ENCODE measurements around the gene REXO5.

The REXO5 gene

GRCh38 chr16:20766294-20766693, 40.0 kb upstream of the REXO5 start:
- H3K4me3 ChIP-seq (ENCODE audit: low read length): no peak overlapping the region
- peaks cover 10% of the 10 kb centered on the region for H3K9me3 ChIP-seq (ENCODE audit: control insufficient read depth, insufficient read depth, low read length)
- H3K27me3 ChIP-seq (ENCODE audit: control insufficient read depth, low read length): 0 out of 2 replicates have a peak, but pooled peaks cover 3% of the 10 kb centered on the region
- no peaks in the 10 kb centered on the region for H3K36me3 ChIP-seq (ENCODE audit: control insufficient read depth, low read length)
- no peak overlapping the region for H3K4me2 ChIP-seq (ENCODE audit: low read length)
- H3K79me2 ChIP-seq (ENCODE audit: control insufficient read depth, low read length): no peaks in the 10 kb centered on the region
- TF ChIP-seq CTCF (IDR thresholded peaks at IDR 0.05; ENCODE audit: low read depth, low read length, poor library complexity, severe bottlenecking) (no peak), EZH2phosphoT487 (IDR thresholded peaks at IDR 0.05; ENCODE audit: borderline replicate concordance, low read length) (no peak)
- H3F3A ChIP-seq (ENCODE audit: control insufficient read depth, insufficient read depth): no peaks in the 10 kb centered on the region
- H3K27ac ChIP-seq (ENCODE audit: low read depth, low read length): no peak overlapping the region
- no peaks in the 10 kb centered on the region for H3K9me2 ChIP-seq (replicated peaks; ENCODE audit: control insufficient read depth, low read length)
- H3K4me1 ChIP-seq (ENCODE audit: control insufficient read depth, low read length): peaks cover 13% of the 10 kb centered on the region
- no peaks in the 10 kb centered on the region for H4K20me1 ChIP-seq (ENCODE audit: control insufficient read depth, insufficient read depth, low read depth, low read length)

- H3K4me3 ChIP-seq (ENCODE audit: low read length): no peak overlapping the region
- H3K27me3 ChIP-seq (ENCODE audit: control insufficient read depth, low read length): 0 out of 2 replicates have a peak, but pooled peaks cover 3% of the 10 kb centered on the region
- H4K20me1 ChIP-seq (ENCODE audit: control insufficient read depth, insufficient read depth, low read depth, low read length): no peaks in the 10 kb centered on the region
- peaks cover 13% of the 10 kb centered on the region for H3K4me1 ChIP-seq (ENCODE audit: control insufficient read depth, low read length)
- H3K9me2 ChIP-seq (replicated peaks; ENCODE audit: control insufficient read depth, low read length): no peaks in the 10 kb centered on the region
- peaks cover 7% of the 10 kb centered on the region; the same call in 1 of the 2 replicates for H3K9me3 ChIP-seq (ENCODE audit: control insufficient read depth, insufficient read depth, low read length)
- no peak for TF ChIP-seq EZH2phosphoT487 (IDR thresholded peaks at IDR 0.05; ENCODE audit: borderline replicate concordance, low read length)
- no peak for TF ChIP-seq CTCF (IDR thresholded peaks at IDR 0.05; ENCODE audit: low read depth, low read length, poor library complexity, severe bottlenecking)
- H3K79me2 ChIP-seq (ENCODE audit: control insufficient read depth, low read length): no peaks in the 10 kb centered on the region
- no peak overlapping the region for H3K4me2 ChIP-seq (ENCODE audit: low read length)
- H3F3A ChIP-seq (ENCODE audit: control insufficient read depth, insufficient read depth): no peaks in the 10 kb centered on the region
- H3K27ac ChIP-seq (ENCODE audit: low read depth, low read length): no peak overlapping the region
- H3K36me3 ChIP-seq (ENCODE audit: control insufficient read depth, low read length): no peaks in the 10 kb centered on the region
Measured at GRCh38 chr16:20767577-20767976, 38.8 kb upstream of the REXO5 start.

- Histone ChIP-seq H3K4me2 (ENCODE audit: low read length) (no peak overlapping the region), H3K27ac (ENCODE audit: low read depth, low read length) (no peak overlapping the region), H3K4me3 (ENCODE audit: low read length) (no peak overlapping the region), H3F3A (ENCODE audit: control insufficient read depth, insufficient read depth) (no peaks in the 10 kb centered on the region), H3K9me3 (ENCODE audit: control insufficient read depth, insufficient read depth, low read length) (peaks cover 2% of the 10 kb centered on the region; the same call in 1 of the 2 replicates), H3K27me3 (ENCODE audit: control insufficient read depth, low read length) (0 out of 2 replicates have a peak, but pooled peaks cover 3% of the 10 kb centered on the region), H3K9me2 (replicated peaks; ENCODE audit: control insufficient read depth, low read length) (no peaks in the 10 kb centered on the region), H3K36me3 (ENCODE audit: control insufficient read depth, low read length) (no peaks in the 10 kb centered on the region), H3K79me2 (ENCODE audit: control insufficient read depth, low read length) (no peaks in the 10 kb centered on the region), H4K20me1 (ENCODE audit: control insufficient read depth, insufficient read depth, low read depth, low read length) (no peaks in the 10 kb centered on the region), H3K4me1 (ENCODE audit: control insufficient read depth, low read length) (peaks cover 12% of the 10 kb centered on the region)
- no peak for TF ChIP-seq CTCF (IDR thresholded peaks at IDR 0.05; ENCODE audit: low read depth, low read length, poor library complexity, severe bottlenecking)
- no peak for TF ChIP-seq EZH2phosphoT487 (IDR thresholded peaks at IDR 0.05; ENCODE audit: borderline replicate concordance, low read length)
Measured at GRCh38 chr16:20768121-20768520, 38.2 kb upstream of the REXO5 start.
